GM12878 (cell line): ENCODE results near the gene TSNAX. TPM values are rescaled to one million over a fixed set of nuclear protein-coding genes. Genes with fewer than 3 reads are reported as not detected.

ENCODE experiments used
- ATAC-seq: fragments of 200-7000 bp; cut with Tn5 transposase; 3 replicates; pipeline ENCODE4 v1.9.1; 2020; ENCODE audit warnings: mild to moderate bottlenecking, moderate library complexity
- BruUV-seq: library from RNA; stranded (reverse); fragments of 400-500 nt; replicated peaks from 2 replicates; lab custom pipeline; 2021; lab: Mats Ljungman, UMichigan
- CTCF ChIA-PET: fragments of 300-600 bp; sonication (Branson Sonifier 250); formaldehyde crosslinking; extraction: SDS; loops from one replicate; lab custom pipeline; 2021; ENCODE audit warnings: inconsistent platforms; lab: Yijun Ruan, JAX
- POLR2A ChIA-PET: fragments of 350-600 bp; formaldehyde crosslinking; extraction: SDS; loops from one replicate; lab custom pipeline; 2021; ENCODE audit warnings: inconsistent platforms; lab: Charles Lee
- RAD21 ChIA-PET: fragments of 300-600 bp; sonication (Branson Sonifier 250); formaldehyde crosslinking; loops from one replicate; lab custom pipeline; 2023; ENCODE audit warnings: antibody characterized with exemption; ENCODE audit not compliant: unreplicated experiment; lab: Charles Lee
- SMC1A ChIA-PET: fragments of 300-600 bp; sonication (Branson Sonifier 250); formaldehyde crosslinking; loops from one replicate; lab custom pipeline; 2023; ENCODE audit not compliant: unreplicated experiment, uncharacterized antibody; lab: Charles Lee
- DNase-seq: peaks from one replicate; pipeline ENCODE4 v3.0.0-alpha.2; 2011; ENCODE audit warnings: low read depth, low spot score
- FAIRE-seq: peaks from 3 replicates; lab custom pipeline; 2011; peaks lifted over from hg19 to GRCh38; lab: Jason Lieb, UNC
- H2AFZ ChIP-seq: 2 replicates; pipeline ENCODE4 v1.6.0; 2011; ENCODE audit warnings: low read depth, low read length, control low read depth; ENCODE audit not compliant: control insufficient read depth
- H3K27ac ChIP-seq: 2 replicates; pipeline ENCODE4 v1.5.1; 2011; ENCODE audit warnings: control low read depth; ENCODE audit not compliant: control insufficient read depth, insufficient read depth
- H3K27me3 ChIP-seq, 2 experiments: replicated peaks in 1 of 2; 2 replicates each; pipeline versions ENCODE4 v1.6.0 to v1.6.1; 2011; ENCODE audit warnings: low read length in 1 of 2; ENCODE audit not compliant: control insufficient read depth in 2 of 2, insufficient read depth in 2 of 2
- H3K36me3 ChIP-seq, 2 experiments: 2 replicates each; pipeline ENCODE4 v1.5.1; 2011; ENCODE audit warnings: low read length in 1 of 2; ENCODE audit not compliant: control insufficient read depth in 2 of 2, insufficient read depth in 2 of 2
- H3K4me1 ChIP-seq: 2 replicates; pipeline ENCODE4 v1.6.1; 2011; ENCODE audit warnings: mild to moderate bottlenecking, low read length, moderate library complexity, mixed read lengths; ENCODE audit not compliant: control insufficient read depth, insufficient read depth
- H3K4me2 ChIP-seq: 2 replicates; pipeline ENCODE4 v1.6.0; 2011; ENCODE audit warnings: control low read depth; ENCODE audit not compliant: control insufficient read depth, insufficient read depth
- H3K4me3 ChIP-seq: fragments of 200-600 bp; sonication (generic); 2 replicates; pipeline ENCODE4 v1.5.1; 2016
- H3K79me2 ChIP-seq: 2 replicates; pipeline ENCODE4 v1.6.0; 2011; ENCODE audit warnings: low read length; ENCODE audit not compliant: control insufficient read depth, insufficient read depth
- H3K9ac ChIP-seq: 2 replicates; pipeline ENCODE4 v1.8.0; 2011; ENCODE audit warnings: low read length, control low read depth, mixed read lengths; ENCODE audit not compliant: control insufficient read depth, insufficient read depth
- H3K9me3 ChIP-seq: replicated peaks from 3 replicates; pipeline ENCODE4 v1.5.1; 2011; ENCODE audit warnings: mild to moderate bottlenecking, low read length; ENCODE audit not compliant: control insufficient read depth, insufficient read depth
- H4K20me1 ChIP-seq: 2 replicates; pipeline ENCODE4 v1.6.0; 2011; ENCODE audit not compliant: control insufficient read depth, insufficient read depth
- CREM ChIP-seq: IDR thresholded peaks from 2 replicates; pipeline ENCODE4 v1.6.1; 2014; ENCODE audit warnings: antibody characterized with exemption, low read depth
- CTCF ChIP-seq, 3 experiments: IDR thresholded peaks in 2 of 3; conservative IDR thresholded peaks in 1 of 3; 2 replicates each; pipeline ENCODE4 v1.5.1; 2011; ENCODE audit warnings: low read depth in 3 of 3, low read length in 3 of 3, mild to moderate bottlenecking in 3 of 3, control low read depth in 2 of 3, moderate library complexity in 2 of 3, inconsistent platforms in 1 of 3, mixed read lengths in 1 of 3; ENCODE audit not compliant: control insufficient read depth in 2 of 3, insufficient read depth in 1 of 3; ENCODE audit errors: extremely low read depth in 1 of 3
- DPF2 ChIP-seq: fragments of 450-650 bp; IDR thresholded peaks from 2 replicates; pipeline ENCODE4 v1.6.1; 2017; ENCODE audit warnings: mild to moderate bottlenecking
- GABPA ChIP-seq: IDR thresholded peaks from 2 replicates; pipeline ENCODE4 v1.6.1; 2014; ENCODE audit warnings: antibody characterized with exemption, low read depth, mild to moderate bottlenecking, inconsistent platforms
- IRF4 ChIP-seq: IDR thresholded peaks from 2 replicates; pipeline ENCODE4 v1.6.1; 2011; ENCODE audit warnings: low read depth, low read length
- IRF5 ChIP-seq: fragments of 450-650 bp; IDR thresholded peaks from 2 replicates; pipeline ENCODE4 v1.6.1; 2017; ENCODE audit warnings: borderline replicate concordance
- KLF5 ChIP-seq: fragments of 450-650 bp; IDR thresholded peaks from 2 replicates; pipeline ENCODE4 v1.6.1; 2014; ENCODE audit warnings: mild to moderate bottlenecking; ENCODE audit not compliant: partially characterized antibody
- PAX5 ChIP-seq: IDR thresholded peaks from 2 replicates; pipeline ENCODE4 v1.6.1; 2011; ENCODE audit warnings: low read depth, low read length, borderline replicate concordance
- PKNOX1 ChIP-seq: fragments of 450-650 bp; IDR thresholded peaks from 2 replicates; pipeline ENCODE4 v1.6.1; 2016; ENCODE audit warnings: mild to moderate bottlenecking
- RAD21 ChIP-seq: IDR thresholded peaks from 2 replicates; pipeline ENCODE4 v1.6.1; 2011; ENCODE audit warnings: mild to moderate bottlenecking, low read depth, low read length, moderate library complexity; ENCODE audit not compliant: insufficient read depth
- TCF12 ChIP-seq: IDR thresholded peaks from 2 replicates; pipeline ENCODE4 v1.6.1; 2011; ENCODE audit warnings: low read depth, mild to moderate bottlenecking, low read length
- ZBED1 ChIP-seq: IDR thresholded peaks from 2 replicates; pipeline ENCODE4 v1.6.1; 2016; ENCODE audit warnings: borderline replicate concordance
- ZNF384 ChIP-seq: IDR thresholded peaks from 2 replicates; pipeline ENCODE4 v1.6.1; 2012; ENCODE audit warnings: low read depth, mild to moderate bottlenecking, low read length, improper control_type of control experiment, borderline replicate concordance
- ZNF592 ChIP-seq: fragments of 450-650 bp; IDR thresholded peaks from 2 replicates; pipeline ENCODE4 v1.6.1; 2017; ENCODE audit warnings: mild to moderate bottlenecking, moderate library complexity
- WGBS: methylation state at CpG from one replicate; pipeline ENCODE4 v1.1.6; 2016; ENCODE audit warnings: low lambda C conversion rate; ENCODE audit not compliant: insufficient replicate concordance, insufficient coverage; ENCODE audit errors: missing lambda C conversion rate; 5-methylcytosine and 5-hydroxymethylcytosine counted together
- in situ Hi-C: fragments of 300-500 bp; cut with MboI; formaldehyde crosslinking; loops from 9 replicates; pipeline ENCODE4 v1.14.3; 2018; ENCODE audit warnings: mixed read lengths
- intact Hi-C: fragments of 100-400 bp; cut with micrococcal nuclease; formaldehyde crosslinking; loops from one replicate; pipeline ENCODE4 v1.14.2; 2022; ENCODE audit not compliant: unreplicated experiment
- polyA plus RNA-seq, 11 experiments: library from polyadenylated mRNA; depleted of rRNA in 4 of 11; unstranded in 6 of 11; stranded (reverse) in 5 of 11; fragments of >200 nt; fragmentation: Nextera tagmentation in 4 of 11; fragmentation: Illumina TruSeq in 1 of 11; extraction: Ambion mirVana in 4 of 11; extraction: Trizol in 1 of 11; gene quantifications; 1 replicate in 1 of 11; 2 replicates in 10 of 11; pipeline versions ENCODE4 v1.2.1 to v1.2.3, GENCODE V29; 2011 to 2016; ENCODE audit warnings: inconsistent platforms in 2 of 11, missing spikeins in 2 of 11, low read depth in 1 of 11
- total RNA-seq, 4 experiments: library from RNA; depleted of rRNA in 3 of 4; stranded (reverse); fragments of >200 nt in 3 of 4; fragmentation: Illumina TruSeq in 1 of 4; extraction: Trizol in 1 of 4; gene quantifications; 2 replicates each; pipeline versions ENCODE4 v1.2.1 to v1.2.3, GENCODE V29; 2013 to 2021

Gene TSNAX
- total and polyA plus RNA-seq, 10 of the 15 experiments (the other 5 are each of a cell fraction or from before 2014, with no cell fraction given) = 24.8 to 49.7 (median 35.6) TPM

GRCh38 chr1:231546693-231547092 is 18.2 kb downstream of the TSNAX start (continued):
- no peak for TF ChIP-seq IRF5
- no peak for TF ChIP-seq IRF4
- TF ChIP-seq ZNF384 = no peak
- no peak for TF ChIP-seq CREM
- no peak for TF ChIP-seq ZBED1
- no peak for TF ChIP-seq PKNOX1

- H3K36me3 ChIP-seq = no peaks in the 10 kb centered on the region; a peak in 1 of 4 replicates
- no peaks in the 10 kb centered on the region for H3K27me3 ChIP-seq
- WGBS = 85% methylated on average over 4 of the region's 4 CpGs
- H3K4me1 ChIP-seq = no peaks in the 10 kb centered on the region
- ChIA-PET SMC1A (interaction anchor here (0.7 kb wide), 1 partner anchor 192 kb away, joined by 3 read pairs; no protein-coding TSS in a partner anchor), RAD21 (no interaction called here), POLR2A (no interaction called here), CTCF (interaction anchor here (0.6 to 1.5 kb wide), 2 partner anchors 14 to 187 kb away, joined by 3 to 8 read pairs; no protein-coding TSS in a partner anchor)
- H3K9ac ChIP-seq = no peak overlapping the region
- H3K4me2 ChIP-seq = no peak overlapping the region
- H3K9me3 ChIP-seq = no peaks in the 10 kb centered on the region
- ATAC-seq (no peak), DNase-seq (no peak), FAIRE-seq (no peak)
- no peaks in the 10 kb centered on the region for H4K20me1 ChIP-seq
- no peaks in the 10 kb centered on the region for H3K79me2 ChIP-seq
- no peak overlapping the region for H2AFZ ChIP-seq
- intact Hi-C loops = loop anchor here (1.0 kb wide), 1 partner anchor 192 kb away; no protein-coding TSS in a partner anchor
- H3K27ac ChIP-seq = no peak overlapping the region
- no TSS peak for BruUV-seq
- H3K4me3 ChIP-seq = no peak overlapping the region
- in situ Hi-C loops = no loop called here
- no peak for TF ChIP-seq KLF5
- no peak for TF ChIP-seq PAX5
- TF ChIP-seq DPF2 = no peak
- TF ChIP-seq RAD21 = no peak
- no peak for TF ChIP-seq GABPA
- no peak for TF ChIP-seq TCF12
- no peak for TF ChIP-seq CTCF (IDR thresholded peaks at IDR 0.05 in 2 of 3, conservative IDR thresholded peaks at IDR 0.05 in 1 of 3; ENCODE audit: control insufficient read depth in 2 of 3, extremely low read depth in 1 of 3, insufficient read depth in 1 of 3, low read depth in 3 of 3, low read length in 3 of 3)
- no peak for TF ChIP-seq ZNF592
These were observed 21.4 kb downstream of the TSNAX start for GRCh38 chr1:231549733-231550447.
